ENCODE data around the gene RNU6-8.

Gene RNU6-8

DNA sequence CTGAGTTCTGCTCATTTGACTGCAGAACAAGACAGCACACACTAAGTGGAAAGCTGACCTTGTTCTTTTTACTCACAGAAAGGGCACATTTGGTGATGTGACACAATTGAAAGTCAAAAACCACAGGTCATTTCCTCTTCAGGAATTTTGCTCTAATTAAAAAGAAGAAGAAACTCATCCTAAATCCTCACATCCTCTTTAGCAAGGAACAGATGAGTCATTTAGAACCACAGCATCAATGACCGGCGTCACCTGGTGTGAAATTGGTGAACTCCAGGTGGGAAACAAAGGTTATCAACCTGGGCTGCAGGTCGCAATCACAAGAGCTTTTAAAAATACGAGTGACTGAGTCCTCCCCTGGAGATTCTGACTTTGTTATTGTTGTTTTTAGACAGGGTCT is 2.9 kb upstream of the RNU6-8 start:
- no peak for DNase-seq (ENCODE audit: extremely low read depth in 1 of 2, low read depth in 1 of 2)

DNA sequence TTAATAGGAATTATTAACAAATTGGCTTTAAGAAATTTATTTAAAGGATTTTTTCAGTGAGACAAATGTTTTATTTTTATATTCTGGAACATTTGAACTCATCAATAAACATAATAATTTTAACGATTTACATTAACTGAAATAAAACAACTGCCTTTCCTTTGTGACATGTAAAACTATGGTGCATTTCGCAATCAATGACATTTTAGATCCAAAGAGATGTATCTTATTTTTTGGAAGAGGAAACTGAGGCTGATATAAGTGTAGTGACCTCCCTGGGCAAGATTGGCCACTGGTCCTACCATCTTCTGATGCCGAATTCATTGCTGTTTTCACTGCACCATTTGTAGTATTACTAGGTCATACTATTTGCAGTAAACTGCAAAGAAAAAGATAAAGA is 2.5 kb upstream of the RNU6-8 start:
- DNase-seq (ENCODE audit: extremely low read depth in 1 of 2, low read depth in 1 of 2) = no peak

DNA sequence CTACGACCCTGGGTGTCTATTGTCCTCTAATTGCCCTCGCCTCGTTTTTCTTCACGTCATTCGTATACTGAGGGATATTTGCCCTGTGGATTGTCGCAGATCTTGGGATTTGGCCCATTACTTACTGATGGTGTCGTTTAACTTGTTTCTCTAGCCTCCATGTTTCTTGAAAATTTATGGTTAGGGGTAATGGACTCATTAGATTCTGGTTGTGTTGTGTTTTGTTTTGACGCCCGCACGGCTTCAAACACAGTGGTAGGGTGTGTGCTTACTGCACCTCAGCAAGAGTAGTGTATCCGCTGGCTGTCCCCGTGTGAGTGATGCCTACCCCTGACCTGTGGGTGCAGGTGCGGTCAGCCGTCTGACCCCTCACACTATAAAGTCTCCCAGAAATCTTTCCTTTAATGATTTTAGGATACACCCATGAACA is 874 bp upstream of the RNU6-8 start:
- DNase-seq (ENCODE audit: extremely low read depth in 1 of 2, low read depth in 1 of 2) = no peak

DNA sequence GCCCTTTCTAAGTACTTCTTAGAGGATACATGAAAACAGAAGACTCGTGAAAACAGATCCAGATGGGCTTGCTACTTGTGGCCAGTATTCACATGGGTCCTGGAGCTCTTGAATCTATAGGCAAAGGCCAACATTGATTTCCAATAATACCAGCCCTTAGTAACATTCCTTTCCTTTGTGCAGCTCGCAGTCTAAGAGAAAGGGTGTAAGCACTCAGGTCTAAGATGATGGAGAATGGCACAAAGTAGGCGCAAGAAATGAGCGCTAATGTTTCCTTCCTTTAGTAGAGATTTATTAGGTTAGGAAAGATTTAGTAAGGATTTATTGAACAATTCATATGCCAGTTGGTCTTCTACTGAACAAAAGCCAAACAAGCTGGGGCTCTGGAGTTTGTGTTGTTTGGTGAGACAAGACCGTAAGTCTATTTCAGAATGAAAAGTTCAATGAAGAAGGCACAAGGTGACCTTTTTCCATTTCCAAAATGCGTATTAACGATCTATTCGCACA is 525 bp downstream of the RNU6-8 start:
- no peak for DNase-seq (ENCODE audit: extremely low read depth in 1 of 2, low read depth in 1 of 2)

DNA sequence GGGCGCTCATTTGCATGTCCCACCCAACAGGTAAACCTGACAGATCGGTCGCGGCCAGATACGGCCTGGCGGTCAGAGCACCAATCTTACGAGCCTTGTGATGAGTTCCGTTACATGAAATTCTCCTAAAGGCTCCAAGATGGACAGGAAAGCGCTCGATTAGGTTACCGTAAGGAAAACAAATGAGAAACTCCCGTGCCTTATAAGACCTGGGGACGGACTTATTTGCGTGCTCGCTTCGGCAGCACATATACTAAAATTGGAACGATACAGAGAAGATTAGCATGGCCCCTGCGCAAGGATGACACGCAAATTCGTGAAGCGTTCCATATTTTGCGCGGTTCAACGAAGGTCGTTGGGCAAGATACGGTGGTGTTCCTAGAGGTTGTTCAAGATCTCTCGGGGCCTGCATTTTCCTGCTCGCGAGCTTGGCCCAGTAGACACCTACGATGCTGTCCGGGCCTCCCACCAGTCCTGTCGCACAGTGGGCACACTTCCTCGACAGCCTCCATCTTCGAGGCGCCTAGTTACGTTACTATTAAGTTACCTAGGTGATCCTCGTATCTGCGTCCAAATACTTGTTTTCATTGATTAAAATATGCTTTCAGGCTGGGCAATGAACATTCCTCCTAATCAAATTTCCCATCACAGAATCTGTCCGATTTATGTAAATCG is 1.1 kb downstream of the RNU6-8 start, which contains the start of gene RNU6-7:
TSS of gene RNU6-7 (plus strand) at position 230 of the 675 bp plus-strand sequence.
- DNase-seq (ENCODE audit: extremely low read depth in 1 of 2, low read depth in 1 of 2) = no peak

DNA sequence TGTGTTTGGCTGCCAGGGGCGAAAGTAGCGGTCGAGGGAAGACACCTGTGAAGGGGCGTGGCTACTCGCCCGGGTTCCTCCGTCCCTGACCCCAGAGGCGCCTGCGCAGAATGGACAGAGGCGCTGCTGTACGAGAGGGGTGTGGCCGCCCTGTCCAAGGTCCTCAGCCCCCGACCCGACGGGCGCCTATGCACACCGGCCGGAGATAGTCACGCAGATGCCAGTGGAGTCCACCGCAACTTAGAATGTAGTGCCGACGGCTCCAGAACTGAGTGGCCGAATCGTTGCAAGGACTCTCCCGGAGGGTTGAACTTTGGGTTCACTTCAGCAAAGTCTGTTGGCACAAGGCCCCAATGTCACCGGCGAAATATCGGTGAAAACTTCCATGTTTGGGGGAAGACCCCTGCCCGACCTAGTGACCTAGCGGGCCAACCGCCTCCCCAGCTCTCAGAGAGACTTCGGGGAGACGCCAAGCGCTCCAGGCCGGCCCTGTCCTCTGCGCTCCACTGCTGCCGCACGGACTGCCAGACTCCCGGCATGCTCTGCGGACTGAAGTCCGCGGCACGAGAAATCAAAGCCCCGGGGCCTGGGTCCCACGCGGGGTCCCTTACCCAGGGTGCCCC is 1.8 kb downstream of the RNU6-8 start:
- DNase-seq (ENCODE audit: extremely low read depth in 1 of 2, low read depth in 1 of 2) = peak; percentile 63 to 76

DNA sequence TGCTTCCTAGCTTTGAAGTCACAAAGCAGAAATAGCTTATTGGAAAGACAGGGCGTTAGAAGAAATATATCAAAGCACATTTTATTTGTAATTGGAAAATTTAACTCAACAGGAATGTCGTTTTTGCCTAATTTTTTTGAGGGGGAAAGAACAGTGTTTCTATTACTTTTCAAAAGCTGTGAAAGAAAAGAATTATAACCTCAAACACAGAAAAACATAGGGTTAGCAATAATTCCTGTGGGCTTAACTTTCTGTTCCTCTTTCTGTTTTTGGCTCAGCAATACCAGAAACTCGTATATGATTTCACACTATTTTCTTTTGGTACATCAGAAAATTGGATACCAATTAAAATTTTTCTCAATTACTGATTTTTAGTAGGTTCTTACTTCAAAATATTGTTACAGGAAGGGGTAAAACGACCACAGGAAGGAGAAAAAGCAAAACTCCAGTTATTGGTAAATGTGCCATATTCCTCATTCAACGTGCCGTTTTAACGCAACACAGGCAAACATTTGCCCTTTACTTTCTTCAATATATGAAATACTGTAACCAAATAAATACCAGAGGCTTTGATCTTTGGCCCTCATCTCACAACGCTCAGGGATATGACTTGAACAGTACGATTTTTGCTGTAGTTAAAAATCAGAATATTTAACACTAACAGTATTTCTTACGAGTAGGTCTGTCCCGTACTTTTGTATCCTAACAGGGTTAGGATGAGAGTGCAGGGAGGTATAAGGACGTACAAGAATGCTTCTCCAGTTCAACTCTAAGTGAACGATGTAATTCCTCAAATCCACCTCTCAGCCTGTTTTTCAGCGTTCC is 2.5 kb downstream of the RNU6-8 start:
- DNase-seq (ENCODE audit: extremely low read depth in 1 of 2, low read depth in 1 of 2) = no peak

DNA sequence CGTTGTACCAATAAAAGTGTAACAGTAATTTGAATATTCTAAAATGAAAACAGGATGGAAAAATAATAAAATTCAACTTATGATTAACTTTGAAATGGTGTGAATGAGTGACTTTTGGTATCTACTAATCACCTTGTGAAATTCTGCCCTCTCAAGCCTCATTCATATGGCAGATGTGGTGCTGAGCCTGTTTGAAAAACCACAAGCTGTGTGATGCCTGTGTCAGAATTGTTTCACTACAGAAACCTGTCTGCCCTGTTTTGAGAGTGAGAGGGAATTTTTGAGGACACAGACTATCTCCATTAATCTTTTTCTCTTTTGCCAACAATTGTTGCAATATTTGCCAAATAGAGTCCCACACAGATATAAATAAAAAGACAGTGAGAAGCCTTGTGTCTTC is 5.2 kb downstream of the RNU6-8 start:
- DNase-seq (ENCODE audit: extremely low read depth in 1 of 2, low read depth in 1 of 2) = no peak

DNA sequence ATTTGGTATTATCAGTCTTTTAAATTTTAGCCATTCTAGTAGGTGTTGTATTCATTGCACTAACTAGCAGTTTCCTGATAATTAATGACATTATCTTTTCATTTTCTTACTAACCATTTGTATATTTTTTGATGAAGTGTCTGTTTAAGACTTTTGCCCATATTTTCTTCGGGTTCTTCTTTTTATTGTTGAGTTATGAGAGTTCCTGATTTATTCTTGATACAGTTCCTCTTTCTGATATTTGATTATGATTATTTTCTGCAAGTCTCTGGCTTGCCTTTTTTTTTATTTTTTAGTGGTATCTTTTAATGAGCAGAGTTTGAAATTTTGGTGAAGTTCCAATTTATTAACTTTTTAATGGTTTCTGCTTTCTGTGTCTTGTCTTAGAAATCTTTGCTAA is 7.4 kb downstream of the RNU6-8 start:
- DNase-seq (ENCODE audit: extremely low read depth in 1 of 2, low read depth in 1 of 2) = no peak

DNA sequence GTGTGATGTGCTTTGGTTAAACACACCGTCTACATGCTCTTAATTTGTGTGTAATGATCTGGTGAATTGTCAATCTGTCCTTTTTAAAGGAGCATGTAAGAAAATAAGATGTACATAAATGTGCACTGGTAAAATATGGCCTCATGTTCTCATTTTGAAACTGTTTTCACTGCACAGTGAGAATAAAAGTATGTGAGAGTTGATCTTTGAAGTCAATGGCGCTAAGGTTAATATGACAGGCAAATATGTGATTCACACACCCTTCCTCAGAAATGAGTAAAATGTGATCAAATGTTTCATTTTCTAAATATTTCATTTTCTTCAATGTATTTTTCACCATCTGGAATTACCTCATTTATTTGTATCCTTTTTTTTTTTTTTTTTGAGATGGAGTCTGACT is 9.5 kb downstream of the RNU6-8 start:
- no peak for DNase-seq (ENCODE audit: extremely low read depth in 1 of 2, low read depth in 1 of 2)

DNA sequence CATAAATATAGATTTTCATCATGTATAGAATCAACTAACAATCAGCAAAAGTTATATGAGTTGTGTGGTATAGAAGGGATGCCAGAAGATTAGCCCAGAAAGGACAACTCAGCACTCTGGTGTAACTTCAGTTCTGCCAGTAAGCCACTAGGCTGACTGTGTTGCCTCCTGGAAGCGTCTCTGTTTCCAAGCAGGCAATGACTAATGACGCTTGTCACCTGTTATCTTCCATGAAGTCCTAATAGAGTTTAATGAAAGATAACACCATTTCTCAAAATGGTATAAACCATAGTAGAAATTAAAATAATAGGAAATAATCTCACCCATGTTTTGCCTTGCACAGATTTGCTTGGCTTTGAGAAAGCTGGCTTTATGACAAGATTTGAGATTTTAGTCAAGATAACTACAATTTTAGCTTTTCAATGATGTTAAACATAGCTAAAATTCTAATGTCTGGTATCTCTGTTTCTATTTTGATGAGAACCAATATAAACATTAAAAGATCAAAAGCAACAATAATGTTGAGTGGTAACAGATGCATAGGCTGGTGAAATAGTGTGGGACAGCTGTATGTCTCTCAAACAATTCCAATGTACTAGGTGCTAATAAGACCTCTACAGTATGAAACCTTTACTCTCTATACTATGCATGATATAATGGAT is 10.2 kb downstream of the RNU6-8 start:
- no peak for DNase-seq (ENCODE audit: extremely low read depth in 1 of 2, low read depth in 1 of 2)

DNA sequence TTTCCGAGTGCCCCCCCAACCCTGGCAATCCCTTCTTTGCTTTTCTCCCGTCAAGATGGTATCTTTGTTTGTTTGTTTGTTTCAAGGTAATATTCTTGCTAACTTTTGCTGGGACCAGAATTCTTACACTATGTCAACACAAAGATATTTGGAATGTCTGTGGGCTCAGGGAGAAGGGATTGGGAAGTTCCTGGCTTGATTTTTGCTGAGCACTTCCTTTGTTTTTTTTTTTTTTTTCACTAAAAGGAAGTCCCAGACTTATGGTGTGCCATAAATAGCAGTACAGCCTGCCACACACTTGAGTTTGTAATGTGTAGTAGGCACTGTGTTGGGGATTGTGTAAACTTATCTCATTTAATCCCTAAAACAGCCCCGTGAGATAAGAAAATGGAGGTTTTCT is 12.4 kb downstream of the RNU6-8 start:
- no peak for DNase-seq (ENCODE audit: extremely low read depth in 1 of 2, low read depth in 1 of 2)

DNA sequence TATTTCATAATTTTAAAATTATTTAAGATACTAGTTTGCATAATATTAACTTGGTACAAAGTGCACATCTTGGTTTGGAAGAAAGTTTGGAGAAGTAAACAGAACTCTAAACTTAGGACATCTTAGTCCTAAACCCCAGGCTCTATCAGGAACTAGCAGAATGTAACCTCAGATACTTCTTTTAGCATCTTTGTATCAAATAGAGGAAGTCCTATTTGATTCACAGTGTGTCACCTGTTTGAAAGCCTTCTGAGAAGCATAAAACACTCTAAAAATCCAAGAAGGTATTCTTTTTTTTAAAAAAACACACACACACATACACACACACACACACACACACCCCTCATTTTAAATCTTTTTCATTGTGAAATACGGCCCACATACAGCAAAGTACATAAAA is 13.3 kb downstream of the RNU6-8 start:
- DNase-seq (ENCODE audit: extremely low read depth in 1 of 2, low read depth in 1 of 2) = no peak

DNA sequence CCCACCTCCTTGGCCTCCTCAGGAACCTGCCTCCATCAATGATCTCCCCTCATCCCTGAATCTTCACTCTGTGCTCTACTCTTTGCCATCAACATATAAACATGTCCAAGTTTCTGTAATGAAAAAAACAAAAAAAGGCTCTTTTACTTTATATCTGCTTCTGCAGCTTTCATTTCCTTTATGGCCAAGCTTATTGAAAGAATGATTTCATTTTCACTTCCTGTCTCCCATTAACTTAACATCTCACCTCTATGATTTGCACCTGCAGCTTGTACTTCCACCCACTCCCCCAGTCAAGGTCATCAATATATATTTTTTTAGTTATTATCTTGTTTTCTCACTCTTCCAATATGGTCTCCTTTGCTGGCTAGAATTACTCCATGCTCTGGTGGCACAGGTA is 16.8 kb downstream of the RNU6-8 start:
- no peak for DNase-seq (ENCODE audit: extremely low read depth in 1 of 2, low read depth in 1 of 2)

DNA sequence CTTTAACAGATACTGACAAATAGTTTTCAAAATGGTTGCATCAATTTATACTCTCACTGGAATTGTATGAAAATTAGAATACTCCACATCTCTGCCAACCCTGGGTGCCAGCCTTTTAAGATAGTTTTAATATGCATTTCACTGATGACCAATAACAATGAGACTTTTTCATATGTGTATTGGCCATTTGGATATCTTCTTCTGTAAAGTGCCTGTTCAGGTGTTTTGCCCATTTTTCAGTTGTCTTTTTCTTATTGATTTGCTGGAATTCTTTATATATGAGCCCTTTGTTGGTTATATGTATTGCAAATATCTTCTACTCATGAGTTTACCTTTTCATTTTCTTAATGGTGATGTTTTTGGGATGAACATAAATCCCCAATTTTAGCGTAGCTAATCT is 18.0 kb downstream of the RNU6-8 start:
- no peak for DNase-seq (ENCODE audit: extremely low read depth in 1 of 2, low read depth in 1 of 2)

DNA sequence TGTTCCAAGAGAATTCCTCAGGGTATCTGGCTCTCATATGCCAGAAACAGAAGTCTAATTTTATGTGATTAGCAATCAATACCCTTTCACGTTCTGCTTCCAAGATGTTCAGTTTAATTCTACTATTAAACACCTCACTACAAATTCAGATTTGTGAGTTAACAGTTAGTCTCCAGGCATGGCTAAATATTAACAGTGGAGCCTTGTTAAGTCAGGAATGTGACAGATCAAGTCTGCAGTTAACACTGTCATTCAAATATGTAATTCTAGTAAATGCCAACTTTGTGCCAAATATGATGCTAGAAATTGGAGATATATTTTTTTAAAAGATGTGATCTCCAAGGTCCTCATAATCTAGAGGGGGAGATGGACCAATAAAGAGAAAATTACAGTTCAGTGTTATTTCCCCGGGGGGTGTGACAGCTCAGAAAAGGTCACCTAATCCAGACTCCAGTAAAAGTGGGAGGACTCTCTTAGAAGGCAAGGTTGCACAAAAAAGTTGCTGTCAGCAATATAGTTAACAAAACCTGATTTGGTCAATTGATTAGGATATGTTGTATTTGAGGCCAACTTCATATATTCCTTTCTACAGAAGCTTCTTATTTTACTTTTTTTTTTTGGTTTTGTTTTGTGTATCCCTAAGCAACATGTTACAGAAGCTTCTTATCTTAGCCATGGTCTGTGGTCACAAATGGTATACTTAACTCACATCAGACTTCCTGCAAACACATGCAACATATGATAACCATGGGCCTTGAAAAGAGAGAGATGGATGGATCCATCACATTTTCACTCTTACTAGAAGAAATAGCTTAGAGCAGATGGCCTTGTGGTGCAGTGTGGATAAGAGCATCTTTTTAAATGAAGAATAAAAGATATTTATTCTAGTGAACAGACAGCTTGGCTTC is 19.7 kb downstream of the RNU6-8 start:
- no peak for DNase-seq (ENCODE audit: extremely low read depth in 1 of 2, low read depth in 1 of 2)

DNA sequence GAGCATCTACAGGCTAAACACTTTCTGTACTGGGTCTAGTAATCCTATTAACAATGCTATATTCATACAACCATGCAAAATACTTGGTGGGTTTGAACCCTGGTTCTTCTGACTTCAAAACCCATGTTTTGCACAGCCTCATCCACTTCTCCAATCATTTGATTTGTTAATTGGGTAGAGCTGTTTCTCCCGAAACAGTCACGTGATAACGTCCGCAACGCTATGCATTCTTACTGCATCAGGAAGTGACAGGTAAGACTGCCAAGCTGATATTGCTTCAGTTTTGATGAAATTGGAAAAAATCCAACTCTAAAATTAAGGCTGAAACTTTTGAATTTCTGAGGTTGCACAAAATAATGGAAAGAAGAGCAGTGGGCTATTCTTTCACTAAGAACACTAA is 31.6 kb downstream of the RNU6-8 start:
- DNase-seq (ENCODE audit: extremely low read depth in 1 of 2, low read depth in 1 of 2) = no peak

DNA sequence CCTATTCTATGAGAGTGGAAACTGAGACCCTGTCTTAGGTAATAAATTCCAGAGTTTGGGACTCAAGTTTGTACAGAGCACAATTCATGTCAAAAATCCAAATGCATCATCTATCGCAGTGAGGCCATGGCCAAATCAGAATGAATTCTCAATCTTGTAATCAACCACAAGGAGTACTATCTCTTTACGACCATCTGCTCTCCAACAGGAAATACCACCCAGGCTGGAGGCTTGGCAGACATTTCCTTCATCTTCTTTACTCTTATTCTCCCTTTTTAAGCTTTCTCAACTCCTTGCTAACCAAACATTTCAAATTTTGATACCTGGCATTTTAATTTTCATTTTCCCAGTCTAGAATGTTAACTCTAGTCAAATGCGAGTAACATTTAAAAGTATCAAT is 33.9 kb downstream of the RNU6-8 start:
- DNase-seq (ENCODE audit: extremely low read depth in 1 of 2, low read depth in 1 of 2) = no peak

DNA sequence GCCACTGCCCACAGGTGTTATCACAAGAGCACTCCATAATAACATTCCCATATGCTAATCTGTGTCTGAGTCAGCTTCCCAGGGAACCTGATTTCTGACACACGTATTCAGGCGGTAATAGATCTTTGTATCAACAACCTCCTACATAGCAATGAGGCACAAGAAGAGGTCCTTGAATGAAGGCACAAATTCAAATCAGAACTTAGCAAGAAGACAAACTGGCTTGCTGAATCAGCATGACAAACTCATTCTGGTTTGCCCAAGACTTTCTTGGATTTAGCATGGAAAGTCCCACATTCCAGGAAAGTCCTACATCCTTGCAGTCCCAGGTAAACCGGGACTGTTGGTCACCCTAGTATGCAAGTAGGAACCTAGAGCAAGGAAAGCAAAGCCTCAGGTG is 35.2 kb downstream of the RNU6-8 start:
- DNase-seq (ENCODE audit: extremely low read depth in 1 of 2, low read depth in 1 of 2) = no peak

DNA sequence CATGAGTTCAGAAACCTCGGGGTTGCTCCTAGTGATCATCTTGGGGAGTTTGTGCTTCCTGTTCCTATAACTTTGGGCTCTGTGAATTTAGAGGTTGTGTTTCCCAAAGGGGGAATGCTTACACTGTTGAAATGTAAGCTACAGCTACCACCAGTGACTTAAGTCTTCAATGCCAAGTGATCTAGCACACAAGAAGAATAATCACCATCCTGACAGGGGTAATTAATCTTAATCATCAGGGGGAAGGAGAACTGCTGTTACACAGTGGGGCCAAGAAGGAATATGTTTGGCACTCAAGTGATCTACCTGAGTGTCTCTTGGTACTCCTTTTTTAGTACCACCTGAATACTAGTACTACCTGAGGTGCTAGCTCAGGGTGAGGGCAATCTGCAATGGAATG is 36.1 kb downstream of the RNU6-8 start:
- DNase-seq (ENCODE audit: extremely low read depth in 1 of 2, low read depth in 1 of 2) = no peak
